G401.6 (cell line): ENCODE data around the gene ANO1.
"Not testable (repeated sequence)": the region's sequence is repeated elsewhere in the genome, so short reads cannot be mapped to it uniquely, and the experiment has no call there.

Experiments used
- FAIRE-seq: peaks from 2 replicates; lab custom pipeline; 2012; peaks lifted over from hg19 to GRCh38; lab: Jason Lieb, UNC

ANO1 gene

GRCh38 chr11:70078095-70078780 lies at the start of gene ANO1:
Gene ANO1 (plus strand): TSS chr11:70078317. CDS start chr11:70078607, 290 bp downstream.
- no peak for FAIRE-seq

- FAIRE-seq = no peak
Measured at GRCh38 chr11:70029115-70029860, 48.8 kb upstream of the ANO1 start.

- FAIRE-seq = no peak
Measured at GRCh38 chr11:70029861-70030380, 48.2 kb upstream of the ANO1 start.

GRCh38 chr11:70030412-70030811 lies 47.7 kb upstream of the ANO1 start:
- FAIRE-seq = no peak

- no peak for FAIRE-seq
Measured at GRCh38 chr11:70031631-70032469, 46.3 kb upstream of the ANO1 start.

- no peak for FAIRE-seq
Measured at GRCh38 chr11:70032470-70032795, 45.7 kb upstream of the ANO1 start.

- FAIRE-seq = no peak
Measured at GRCh38 chr11:70032943-70033710, 45.0 kb upstream of the ANO1 start.

- no peak for FAIRE-seq
Measured at GRCh38 chr11:70033711-70034070, 44.4 kb upstream of the ANO1 start.

- FAIRE-seq = no peak
Measured at GRCh38 chr11:70034740-70035365, 43.3 kb upstream of the ANO1 start.

- not testable (repeated sequence) for FAIRE-seq
Measured at GRCh38 chr11:70035665-70036064, 42.5 kb upstream of the ANO1 start.

GRCh38 chr11:70036971-70037882 lies 40.9 kb upstream of the ANO1 start:
- FAIRE-seq = no peak

- no peak for FAIRE-seq
Measured at GRCh38 chr11:70038034-70038834, 39.9 kb upstream of the ANO1 start.

- no peak for FAIRE-seq
Measured at GRCh38 chr11:70040452-70040851, 37.7 kb upstream of the ANO1 start.

GRCh38 chr11:70040869-70041501 lies 37.1 kb upstream of the ANO1 start:
- FAIRE-seq = no peak

- no peak for FAIRE-seq
Measured at GRCh38 chr11:70043482-70043881, 34.6 kb upstream of the ANO1 start.

- FAIRE-seq = no peak
Measured at GRCh38 chr11:70046089-70046488, 32.0 kb upstream of the ANO1 start.

GRCh38 chr11:70048279-70049024 lies 29.7 kb upstream of the ANO1 start:
- no peak for FAIRE-seq

- FAIRE-seq = no peak
Measured at GRCh38 chr11:70049045-70049444, 29.1 kb upstream of the ANO1 start.
